Omental fat pad (tissue), 4 donors: ENCODE results near the gene KRTAP21-1. TPM values are rescaled to one million over a fixed set of nuclear protein-coding genes. Genes with fewer than 3 reads are reported as not detected.
"Not testable (repeated sequence)": the region's sequence is repeated elsewhere in the genome, so short reads cannot be mapped to it uniquely, and the experiment has no call there.

Experiments used
- ATAC-seq: fragments of 150-250 bp; one replicate; pipeline ENCODE4 v1.9.1; 2016; ENCODE audit warnings: mild to moderate bottlenecking, moderate library complexity; ENCODE audit not compliant: low FRiP score
- DNase-seq: peaks from one replicate; pipeline ENCODE4 v3.0.0-alpha.2; 2019; ENCODE audit warnings: low spot score
- total RNA-seq, 4 donors: library from RNA; depleted of rRNA; stranded (reverse); fragments of >200 nt; gene quantifications; one replicate each; pipeline ENCODE4 v1.1.0, GENCODE V29; 2016
- TF ChIP-seq, protein P1 (sequence below), 3 donors: fragments of 450-650 bp; IDR thresholded peaks; one replicate each; pipeline ENCODE4 v1.5.1; 2016 to 2017; ENCODE audit warnings: antibody characterized with exemption in 3 of 3, mild to moderate bottlenecking in 3 of 3, moderate library complexity in 2 of 3

Gene KRTAP21-1
- total RNA-seq = not detected

GRCh38 chr21:30755328-30755727, at the start of gene KRTAP21-1:
Gene KRTAP21-1 (minus strand): TSS chr21:30755428. CDS start chr21:30755378, 50 bp downstream.
- ATAC-seq, DNase-seq: not testable (repeated sequence)

GRCh38 chr21:30800605-30801004, 45.4 kb upstream of the KRTAP21-1 start:
- TF ChIP-seq, protein P1, sequence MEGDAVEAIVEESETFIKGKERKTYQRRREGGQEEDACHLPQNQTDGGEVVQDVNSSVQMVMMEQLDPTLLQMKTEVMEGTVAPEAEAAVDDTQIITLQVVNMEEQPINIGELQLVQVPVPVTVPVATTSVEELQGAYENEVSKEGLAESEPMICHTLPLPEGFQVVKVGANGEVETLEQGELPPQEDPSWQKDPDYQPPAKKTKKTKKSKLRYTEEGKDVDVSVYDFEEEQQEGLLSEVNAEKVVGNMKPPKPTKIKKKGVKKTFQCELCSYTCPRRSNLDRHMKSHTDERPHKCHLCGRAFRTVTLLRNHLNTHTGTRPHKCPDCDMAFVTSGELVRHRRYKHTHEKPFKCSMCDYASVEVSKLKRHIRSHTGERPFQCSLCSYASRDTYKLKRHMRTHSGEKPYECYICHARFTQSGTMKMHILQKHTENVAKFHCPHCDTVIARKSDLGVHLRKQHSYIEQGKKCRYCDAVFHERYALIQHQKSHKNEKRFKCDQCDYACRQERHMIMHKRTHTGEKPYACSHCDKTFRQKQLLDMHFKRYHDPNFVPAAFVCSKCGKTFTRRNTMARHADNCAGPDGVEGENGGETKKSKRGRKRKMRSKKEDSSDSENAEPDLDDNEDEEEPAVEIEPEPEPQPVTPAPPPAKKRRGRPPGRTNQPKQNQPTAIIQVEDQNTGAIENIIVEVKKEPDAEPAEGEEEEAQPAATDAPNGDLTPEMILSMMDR (IDR thresholded peaks at IDR 0.05) = no peak
- DNase-seq = no peak
- no peak for ATAC-seq

GRCh38 chr21:30793581-30794314, 38.5 kb upstream of the KRTAP21-1 start:
- TF ChIP-seq, protein P1 (IDR thresholded peaks at IDR 0.05) = no peak
- DNase-seq = no peak
- ATAC-seq = no peak

GRCh38 chr21:30779249-30779648, 24.0 kb upstream of the KRTAP21-1 start:
- ATAC-seq (no peak), DNase-seq (no peak)
- TF ChIP-seq, protein P1 (IDR thresholded peaks at IDR 0.05) = no peak

- ATAC-seq = no peak
- TF ChIP-seq, protein P1 (IDR thresholded peaks at IDR 0.05) = no peak
Measured at GRCh38 chr21:30769724-30770431, 14.7 kb upstream of the KRTAP21-1 start.

DNA sequence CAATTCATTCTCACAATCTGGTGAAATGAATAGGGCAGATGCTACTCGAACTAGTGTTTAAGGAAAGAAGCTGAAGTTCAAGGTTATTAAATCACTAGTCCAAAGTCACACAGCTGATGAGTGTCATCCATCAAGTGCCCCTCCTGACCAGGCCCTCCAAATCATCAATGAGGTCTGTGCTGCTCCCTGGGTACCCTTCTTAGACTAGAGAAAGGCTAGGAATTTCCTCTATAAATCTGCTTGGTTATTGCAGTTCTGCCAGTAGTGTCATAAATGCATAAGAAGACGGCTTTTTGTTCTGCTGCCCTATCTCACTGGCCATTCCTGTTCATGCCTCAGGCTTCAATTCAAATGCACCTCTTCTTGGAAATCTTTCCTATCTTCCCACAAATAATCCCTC, 5.5 kb upstream of the KRTAP21-1 start:
- no peak for DNase-seq
- ATAC-seq = no peak
- TF ChIP-seq, protein P1 (IDR thresholded peaks at IDR 0.05) = no peak

More at GRCh38 chr21:30769724-30770431, 14.7 kb upstream of the KRTAP21-1 start:
- DNase-seq = no peak

DNA sequence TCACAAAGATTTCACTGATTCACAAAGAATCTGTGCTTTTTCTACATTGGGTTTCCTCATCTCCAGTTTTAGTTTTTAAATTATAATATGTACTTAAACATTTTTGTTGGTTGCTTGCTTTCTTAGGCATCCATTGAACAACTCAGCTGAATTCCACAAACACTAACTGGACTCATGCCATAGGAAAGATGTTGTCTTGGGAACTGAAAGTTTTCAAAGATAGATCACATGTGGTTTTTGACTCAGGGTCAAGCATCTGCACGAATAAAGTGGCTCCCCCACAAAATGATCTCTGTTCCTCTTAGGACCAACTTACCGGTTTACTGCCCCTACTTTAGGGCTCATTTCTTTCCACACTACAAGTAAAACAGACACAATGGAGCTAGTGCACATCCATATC, 3.1 kb upstream of the KRTAP21-1 start:
- DNase-seq = no peak
- no peak for ATAC-seq
- TF ChIP-seq, protein P1 (IDR thresholded peaks at IDR 0.05) = no peak
